GM13977 (cell line): ENCODE results near the gene CDK4.

Experiments used
- DNase-seq: peaks from one replicate; pipeline ENCODE4 v3.0.0; 2012; ENCODE audit warnings: low spot score
- in situ Hi-C: fragments of 300-500 bp; cut with MboI; formaldehyde crosslinking; loops from one replicate; pipeline ENCODE4 v1.12.0; 2022; ENCODE audit warnings: low sequenced_read_pairs, low pct_unique_long_range_greater_than_20kb, mixed read lengths, inconsistent platforms; ENCODE audit not compliant: unreplicated experiment
- TF ChIP-seq, protein P1 (sequence below): IDR thresholded peaks from 2 replicates; pipeline ENCODE4 v1.5.1; 2012; ENCODE audit warnings: mild to moderate bottlenecking, control low read depth; ENCODE audit not compliant: insufficient read depth; ENCODE audit errors: extremely low read depth, missing control alignments

The CDK4 gene

DNA sequence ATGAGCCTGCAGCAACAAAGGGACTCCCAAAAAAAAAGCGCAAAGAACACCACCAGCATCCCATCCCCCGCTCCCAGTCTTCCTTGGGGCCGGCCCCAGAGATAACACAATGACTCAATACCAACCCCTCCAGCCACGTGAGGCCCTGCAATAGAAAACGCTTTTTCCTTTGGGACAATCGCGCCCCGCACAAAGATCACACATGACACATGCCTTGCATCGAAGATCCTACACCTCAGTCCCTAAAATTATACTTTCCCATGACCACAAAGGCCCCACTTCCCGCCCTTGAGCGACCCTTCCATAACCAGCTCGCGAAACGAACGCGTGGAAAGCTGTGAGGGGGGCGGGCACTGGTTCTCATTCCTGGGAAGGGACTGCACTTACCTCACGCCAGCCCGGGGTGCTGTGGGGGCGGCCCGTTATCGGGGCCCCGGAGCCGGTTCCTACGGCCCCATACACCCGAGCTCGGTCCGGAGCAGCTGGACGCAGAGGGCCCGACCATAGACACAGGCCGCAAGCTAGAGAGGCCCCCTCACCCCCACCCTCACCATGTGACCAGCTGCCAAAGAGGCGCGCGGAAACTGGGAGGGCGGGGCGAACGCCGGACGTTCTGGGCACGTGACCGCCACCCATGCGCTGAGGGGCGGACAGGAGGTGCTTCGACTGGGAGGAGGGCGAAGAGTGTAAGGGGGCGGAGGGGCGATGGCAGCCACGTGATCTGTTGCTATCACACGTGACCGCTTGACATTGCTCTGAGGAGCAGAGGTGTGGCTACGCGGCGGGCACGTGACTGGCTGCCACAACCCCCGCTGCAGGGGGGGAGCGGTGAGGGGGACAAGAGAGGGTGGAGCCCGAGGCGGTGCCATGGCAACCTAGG lies at the start of gene CDK4:
TSS of gene CDK4 (minus strand) at position 523 of the 880 bp plus-strand sequence. CDS start 593 bp downstream, outside the sequence.
- TF ChIP-seq, protein P1, sequence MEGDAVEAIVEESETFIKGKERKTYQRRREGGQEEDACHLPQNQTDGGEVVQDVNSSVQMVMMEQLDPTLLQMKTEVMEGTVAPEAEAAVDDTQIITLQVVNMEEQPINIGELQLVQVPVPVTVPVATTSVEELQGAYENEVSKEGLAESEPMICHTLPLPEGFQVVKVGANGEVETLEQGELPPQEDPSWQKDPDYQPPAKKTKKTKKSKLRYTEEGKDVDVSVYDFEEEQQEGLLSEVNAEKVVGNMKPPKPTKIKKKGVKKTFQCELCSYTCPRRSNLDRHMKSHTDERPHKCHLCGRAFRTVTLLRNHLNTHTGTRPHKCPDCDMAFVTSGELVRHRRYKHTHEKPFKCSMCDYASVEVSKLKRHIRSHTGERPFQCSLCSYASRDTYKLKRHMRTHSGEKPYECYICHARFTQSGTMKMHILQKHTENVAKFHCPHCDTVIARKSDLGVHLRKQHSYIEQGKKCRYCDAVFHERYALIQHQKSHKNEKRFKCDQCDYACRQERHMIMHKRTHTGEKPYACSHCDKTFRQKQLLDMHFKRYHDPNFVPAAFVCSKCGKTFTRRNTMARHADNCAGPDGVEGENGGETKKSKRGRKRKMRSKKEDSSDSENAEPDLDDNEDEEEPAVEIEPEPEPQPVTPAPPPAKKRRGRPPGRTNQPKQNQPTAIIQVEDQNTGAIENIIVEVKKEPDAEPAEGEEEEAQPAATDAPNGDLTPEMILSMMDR: no peak
- in situ Hi-C loops: no loop called here
- DNase-seq: peak; percentile 98

- DNase-seq: no peak
- in situ Hi-C loops: loop anchor here (5.0 kb wide), 1 partner anchor 111 kb away; no protein-coding TSS in a partner anchor
- TF ChIP-seq, protein P1: no peak
These were observed 48.9 kb upstream of the CDK4 start for GRCh38 chr12:57800965-57801364.

DNA sequence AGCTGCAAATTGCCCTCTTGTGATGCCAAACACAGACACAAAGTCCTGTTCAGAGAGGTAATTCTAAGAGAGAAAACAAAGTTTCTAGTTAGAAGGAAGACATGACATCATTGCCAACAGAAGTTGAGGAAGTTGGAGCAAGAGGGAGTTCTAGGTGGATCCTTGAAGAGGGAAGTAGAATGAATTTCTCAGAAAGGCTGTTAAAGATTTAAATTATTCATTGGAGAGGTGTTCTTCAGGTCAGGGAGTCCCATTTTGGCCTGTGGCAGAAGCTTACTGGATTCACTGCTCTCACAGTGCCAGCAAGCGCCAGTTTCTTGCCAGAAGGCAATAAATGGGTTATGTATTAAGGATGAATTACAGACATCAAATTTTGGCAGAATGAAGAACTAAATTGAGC lies 45.8 kb upstream of the CDK4 start:
- TF ChIP-seq, protein P1: no peak
- DNase-seq: no peak
- in situ Hi-C loops: no loop called here

DNA sequence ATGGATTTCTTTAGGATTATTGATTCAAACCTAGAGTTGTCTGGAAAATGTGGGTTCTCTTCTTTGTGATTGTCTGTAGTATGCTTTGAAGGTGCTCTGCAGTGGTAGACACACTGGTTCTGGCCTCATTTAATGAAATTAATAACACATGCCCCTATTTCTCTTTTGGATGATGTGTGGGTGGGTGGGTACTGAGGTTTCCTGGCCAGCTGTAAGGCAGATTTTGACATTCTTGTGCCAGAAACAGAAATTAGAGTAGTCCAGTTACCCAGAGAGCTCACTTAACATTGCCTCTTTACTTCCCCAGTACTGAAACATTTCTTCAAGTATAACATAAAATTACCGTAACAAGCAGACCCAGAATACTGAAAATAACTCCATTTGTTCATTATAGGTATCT lies 44.9 kb upstream of the CDK4 start:
- in situ Hi-C loops: no loop called here
- no peak for DNase-seq
- TF ChIP-seq, protein P1: no peak

DNA sequence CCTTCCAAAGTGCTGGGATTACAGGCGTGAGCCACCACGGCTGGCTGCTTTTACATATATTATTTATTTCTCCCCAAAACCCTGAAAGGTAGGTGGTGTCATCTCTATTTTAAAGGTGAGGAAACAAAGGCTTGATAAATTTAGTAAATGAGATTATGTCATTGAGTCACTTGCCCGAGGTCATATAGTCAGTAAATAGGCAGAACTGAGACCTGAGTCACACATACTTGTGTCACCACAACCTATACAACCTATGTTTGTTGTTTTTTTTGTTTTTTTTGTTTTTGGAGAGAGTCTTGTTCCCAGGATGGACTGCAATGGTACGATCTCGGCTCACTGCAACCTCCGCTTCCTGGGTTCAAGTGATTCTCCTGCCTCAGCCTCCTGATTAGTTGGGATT lies 43.2 kb upstream of the CDK4 start:
- TF ChIP-seq, protein P1: no peak
- in situ Hi-C loops: no loop called here
- no peak for DNase-seq

GRCh38 chr12:57793920-57794319 lies 41.8 kb upstream of the CDK4 start:
- DNase-seq: no peak
- TF ChIP-seq, protein P1: no peak
- in situ Hi-C loops: no loop called here
